GM19324 (cell line): ENCODE measurements around the gene JAM2.
"Not testable (repeated sequence)": the region's sequence is repeated elsewhere in the genome, so short reads cannot be mapped to it uniquely, and the experiment has no call there.

ENCODE experiments used
- ATAC-seq: cut with Tn5 transposase; IDR thresholded peaks from one replicate; pipeline ENCODE4 v1.9.1; 2021; ENCODE audit warnings: mild to moderate bottlenecking, moderate library complexity; ENCODE audit not compliant: unreplicated experiment, low FRiP score

The JAM2 gene

GRCh38 chr21:25710550-25710949, 71.5 kb downstream of the JAM2 start:
- ATAC-seq = no peak

DNA sequence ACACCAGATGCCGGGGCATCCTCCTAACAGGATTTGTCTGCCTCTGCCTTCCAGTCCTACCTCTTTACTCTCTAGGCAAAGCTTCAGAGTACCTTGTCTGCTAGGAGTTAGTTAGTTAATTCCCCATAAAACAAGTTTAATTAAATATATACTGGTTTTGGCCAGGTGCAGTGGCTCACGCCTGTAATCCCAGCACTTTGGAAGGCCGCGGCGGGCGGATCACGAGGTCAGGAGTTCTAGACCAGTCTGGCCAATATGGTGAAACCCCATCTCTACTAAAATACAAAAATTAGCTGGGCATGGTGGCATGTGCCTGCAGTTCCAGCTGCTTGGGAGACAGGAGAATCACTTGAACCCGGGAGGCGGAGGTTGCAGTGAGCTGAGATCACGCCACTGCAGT, 75.0 kb downstream of the JAM2 start:
- not testable (repeated sequence) for ATAC-seq

- ATAC-seq = no peak
Observed at GRCh38 chr21:25717491-25718147, 78.6 kb downstream of the JAM2 start.

GRCh38 chr21:25721987-25722386, 82.9 kb downstream of the JAM2 start:
- ATAC-seq = no peak

- no peak for ATAC-seq
Observed at GRCh38 chr21:25722631-25723030, 83.6 kb downstream of the JAM2 start.

GRCh38 chr21:25732091-25732760, 93.2 kb downstream of the JAM2 start:
- ATAC-seq = no peak

DNA sequence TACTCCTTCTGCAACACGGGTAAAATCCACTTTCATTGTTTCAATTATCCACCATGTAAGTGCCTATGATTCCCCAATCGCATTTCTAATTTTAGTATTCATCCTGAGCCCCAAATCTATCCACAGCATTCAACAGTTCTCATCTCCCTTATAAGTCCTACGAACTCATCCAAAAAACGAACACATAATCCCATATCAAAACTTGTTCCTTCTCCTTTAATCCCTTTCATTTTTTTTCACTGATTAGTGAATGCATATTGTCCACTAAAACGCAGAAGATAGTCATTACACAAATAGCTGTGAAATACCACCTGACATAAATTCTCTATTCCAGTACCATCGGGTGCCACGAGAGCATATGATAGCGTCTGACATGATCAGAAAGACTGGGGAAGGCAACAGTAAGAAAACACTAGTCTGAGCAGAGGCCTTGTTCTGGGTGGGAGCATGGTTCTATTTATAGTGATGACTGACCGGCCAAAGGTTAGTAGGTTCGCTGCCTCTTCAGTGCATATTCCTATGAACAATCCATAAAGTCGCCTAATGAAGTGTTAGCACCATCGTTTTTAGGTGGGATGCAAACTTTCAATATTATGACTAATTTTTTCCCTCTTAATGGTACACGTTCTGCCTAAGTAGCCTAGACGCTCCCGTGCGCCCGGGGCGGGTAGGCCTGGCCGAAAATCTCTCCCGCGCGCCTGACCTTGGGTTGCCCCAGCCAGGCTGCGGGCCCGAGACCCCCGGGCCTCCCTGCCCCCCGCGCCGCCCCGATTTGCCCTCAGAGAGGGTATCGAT, 95.0 kb downstream of the JAM2 start:
- peak; percentile 17 for ATAC-seq

DNA sequence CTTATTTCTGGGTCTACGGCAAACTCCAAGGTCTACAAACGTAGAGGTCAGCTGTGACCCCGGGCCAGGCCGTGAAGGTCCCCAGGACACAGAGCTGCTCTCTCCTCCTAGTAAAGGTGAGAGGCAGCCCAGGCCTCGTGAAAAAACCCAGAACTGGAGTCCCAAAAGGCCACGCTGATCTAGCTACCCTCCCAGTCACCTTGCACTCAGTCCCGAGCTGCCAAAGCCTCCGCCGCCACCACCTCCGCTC, 95.5 kb downstream of the JAM2 start:
- no peak for ATAC-seq

- peak; percentile 89 for ATAC-seq
Observed at GRCh38 chr21:25734904-25735645, 96.0 kb downstream of the JAM2 start, which contains the start of the genes ATP5PF and GABPA. Gene ATP5PF, minus strand, starts transcription at chr21:25734904. Its CDS starts 5,110 bp downstream, at chr21:25729794. Gene GABPA, plus strand, starts transcription at chr21:25734972. Its CDS starts 6,627 bp downstream, at chr21:25741599.

- ATAC-seq = peak; percentile 20
Observed at GRCh38 chr21:25735646-25736597, 96.9 kb downstream of the JAM2 start.

GRCh38 chr21:25737421-25737820, 98.4 kb downstream of the JAM2 start:
- ATAC-seq = no peak

DNA sequence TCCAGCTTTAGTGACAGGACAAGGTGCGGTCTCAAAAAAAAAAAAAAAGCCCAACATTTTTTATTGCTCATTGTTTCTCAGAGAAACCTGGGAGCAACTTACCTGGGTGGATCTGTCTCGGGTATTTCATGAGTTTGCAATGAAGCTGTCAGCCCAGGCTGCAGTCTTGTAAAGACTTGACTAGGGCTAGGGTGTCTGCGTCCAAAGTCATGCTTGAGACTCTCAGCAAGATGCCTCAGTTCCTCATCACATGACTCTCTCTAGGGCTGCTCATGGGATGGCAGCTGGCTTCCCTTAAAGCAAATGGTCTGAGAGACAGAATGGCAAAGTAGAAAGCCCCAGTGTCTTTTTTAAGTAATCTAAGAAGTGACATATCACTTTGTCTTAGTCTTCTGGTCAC, 103.8 kb downstream of the JAM2 start:
- no peak for ATAC-seq

DNA sequence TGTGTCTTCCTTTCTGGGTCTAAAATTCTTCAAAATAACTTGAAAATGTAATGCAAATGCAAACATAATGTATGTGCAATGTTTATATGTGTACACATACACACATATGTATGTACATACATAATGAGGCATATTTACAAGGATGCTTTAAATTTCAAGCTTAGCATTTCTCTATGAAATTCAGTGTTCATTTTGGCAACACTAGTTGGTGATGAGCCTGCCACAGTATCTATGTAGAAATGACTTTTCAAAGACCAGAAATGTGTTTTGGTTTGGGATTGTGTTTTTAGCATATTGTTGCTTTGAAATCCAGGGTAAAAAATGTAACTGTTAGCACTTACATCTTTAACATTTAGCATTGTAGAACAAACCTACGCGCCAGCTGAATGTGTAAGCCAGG, 105.8 kb downstream of the JAM2 start:
- ATAC-seq = no peak

DNA sequence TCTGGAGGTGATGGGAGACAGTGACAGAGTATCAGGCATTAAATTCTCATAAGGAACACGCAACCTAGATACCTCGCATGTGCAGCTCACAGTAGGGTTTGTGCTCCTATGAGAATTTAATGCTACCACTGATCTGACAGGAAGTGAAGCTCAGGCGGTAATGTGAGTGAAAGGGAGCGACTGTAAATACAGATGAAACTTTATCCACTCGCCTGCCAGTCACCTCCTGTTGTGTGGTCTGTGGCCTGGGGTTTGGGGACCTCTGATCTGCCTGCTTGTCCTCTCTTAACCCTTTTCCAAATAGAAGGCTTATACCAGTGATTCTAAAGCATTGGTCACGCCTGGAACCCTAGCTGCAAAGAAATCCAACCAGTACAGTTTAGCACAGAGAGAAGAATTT, 111.0 kb downstream of the JAM2 start:
- no peak for ATAC-seq

GRCh38 chr21:25752416-25752815, 113.4 kb downstream of the JAM2 start:
- no peak for ATAC-seq

DNA sequence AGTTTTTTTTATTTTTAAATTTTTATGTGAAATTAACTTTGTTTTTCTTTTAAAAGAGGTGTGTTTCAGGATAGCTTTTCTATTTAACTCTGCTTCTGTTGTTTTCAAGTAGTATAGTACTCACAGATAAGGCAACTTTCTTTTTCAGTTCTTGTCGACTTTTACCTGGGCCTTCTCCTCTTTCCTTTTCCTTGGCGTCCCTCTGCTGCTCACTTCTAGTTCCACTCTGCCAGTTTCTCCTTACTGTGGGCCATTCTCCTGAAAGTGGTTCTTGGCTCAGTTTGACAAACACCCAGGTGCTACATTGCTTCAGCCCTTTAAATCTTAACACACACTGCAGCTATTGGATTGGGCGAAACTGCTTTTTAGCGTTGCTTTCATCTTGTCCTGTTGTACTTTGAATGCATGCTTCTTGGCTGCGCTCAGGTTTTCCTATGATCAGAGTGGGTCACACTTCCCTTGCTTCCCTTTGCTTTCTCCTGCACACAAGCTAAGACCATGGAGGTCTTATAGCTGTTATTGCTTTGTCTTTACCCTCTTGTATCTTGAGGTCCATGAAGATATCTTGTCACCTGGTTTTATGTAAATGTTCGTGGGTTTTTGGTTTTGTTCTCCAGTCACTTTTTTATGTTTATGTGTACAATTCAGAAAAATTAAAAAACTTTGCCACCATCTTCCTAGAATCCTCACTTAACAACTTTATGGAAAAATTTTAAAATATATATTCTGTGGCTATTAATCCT, 117.3 kb downstream of the JAM2 start:
- no peak for ATAC-seq

GRCh38 chr21:25757531-25757930, 118.5 kb downstream of the JAM2 start:
- no peak for ATAC-seq

- no peak for ATAC-seq
Observed at GRCh38 chr21:25759573-25759972, 120.5 kb downstream of the JAM2 start.

GRCh38 chr21:25760061-25760460, 121.0 kb downstream of the JAM2 start:
- ATAC-seq = no peak
